Frontal cortex (tissue), 4 donors: ENCODE data around the gene PINLYP. TPM values are rescaled to one million over a fixed set of nuclear protein-coding genes. Genes with fewer than 3 reads are reported as not detected.
"Not testable (repeated sequence)": the region's sequence is repeated elsewhere in the genome, so short reads cannot be mapped to it uniquely, and the experiment has no call there.

Experiments
- DNase-seq, 2 donors: peaks; one replicate each; pipeline ENCODE4 v3.0.0; 2012; ENCODE audit warnings: low spot score in 2 of 2
- FAIRE-seq: peaks from 2 replicates; lab custom pipeline; 2012; peaks lifted over from hg19 to GRCh38; lab: Jason Lieb, UNC
- total RNA-seq: library from RNA; depleted of rRNA; stranded (reverse); fragments of >200 nt; gene quantifications from one replicate; pipeline ENCODE4 v1.2.3, GENCODE V29; 2014
- donor health status: control.
- donor health status: control.
- donor health status: control.

Gene PINLYP
- total RNA-seq, 1 donor from 2014 or later, result 6.9 TPM

- no peak for FAIRE-seq
- DNase-seq, result no peak
Observed at GRCh38 chr19:43598445-43599240, 23.0 kb downstream of the PINLYP start.

DNA sequence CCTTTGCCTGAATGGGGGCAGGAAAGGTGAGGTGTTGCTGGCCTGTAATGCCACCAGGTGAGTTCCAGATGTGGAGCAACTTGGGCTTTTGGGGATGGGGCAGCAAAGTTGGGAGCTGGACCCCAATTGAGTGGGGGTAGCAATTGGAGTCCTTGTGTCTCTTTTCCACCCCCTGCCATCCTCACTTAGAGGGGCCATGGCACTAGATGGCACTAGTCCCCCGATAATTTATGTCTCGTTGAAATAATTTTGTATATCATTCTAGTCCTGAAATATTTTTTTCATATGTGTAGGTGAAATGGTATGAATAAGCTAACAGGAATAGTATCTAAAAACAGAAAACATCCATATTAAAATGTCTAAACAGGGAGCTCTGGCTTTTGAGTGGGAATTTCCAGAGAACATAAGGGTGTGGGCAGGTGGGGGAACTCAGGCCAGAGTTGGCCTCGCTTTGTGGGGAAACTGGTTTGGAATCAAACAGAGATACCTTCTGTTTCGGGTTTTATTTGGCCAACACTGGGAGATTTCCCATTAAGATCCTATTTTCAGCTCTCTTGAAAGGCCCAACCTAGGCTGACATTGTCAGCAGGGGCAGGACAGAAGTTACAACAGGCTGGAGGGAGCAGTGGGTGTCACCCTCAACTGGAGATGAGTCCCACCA, 24.2 kb downstream of the PINLYP start:
- FAIRE-seq, result no peak

GRCh38 chr19:43600326-43600725, 24.7 kb downstream of the PINLYP start:
- not testable (repeated sequence) for DNase-seq, FAIRE-seq

More for the DNA sequence above, 24.2 kb downstream of the PINLYP start:
- no peak for DNase-seq

DNA sequence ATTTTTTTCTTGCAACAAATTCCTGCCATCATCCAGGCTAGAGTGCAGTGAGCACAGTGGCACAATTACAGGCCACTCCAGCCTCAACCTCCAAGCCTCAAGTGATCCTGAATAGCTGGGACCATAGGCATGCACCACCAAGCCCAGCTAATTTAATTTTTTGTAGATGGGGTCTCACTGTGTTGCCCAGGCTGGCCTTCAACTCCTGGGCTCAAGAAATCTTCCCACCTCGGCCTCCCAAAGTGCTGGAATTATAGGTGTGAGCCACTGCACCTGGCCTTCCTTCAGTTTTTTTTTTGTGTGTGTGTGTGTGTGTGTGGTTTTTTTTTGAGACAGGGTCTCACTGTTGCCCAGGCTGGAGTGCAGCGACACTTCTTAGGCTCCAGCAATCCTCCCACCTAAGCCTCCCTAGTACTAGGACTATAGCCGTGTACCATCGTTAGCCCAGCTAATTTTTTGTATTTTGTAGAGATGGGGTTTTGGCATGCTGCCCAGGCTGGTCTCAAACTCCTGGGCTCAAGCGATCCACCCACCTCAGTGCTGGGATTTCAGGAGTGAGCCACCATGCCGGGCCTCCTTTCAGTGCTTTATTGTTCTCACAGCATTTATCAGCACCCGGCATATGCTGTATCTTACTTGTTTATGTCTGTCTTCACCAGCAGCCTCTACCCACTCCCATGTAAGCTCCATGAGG, 30.4 kb downstream of the PINLYP start:
- no peak for FAIRE-seq
- no peak for DNase-seq

GRCh38 chr19:43606569-43607229, 31.1 kb downstream of the PINLYP start:
- DNase-seq (no peak), FAIRE-seq (no peak)

- FAIRE-seq (no peak), DNase-seq (no peak)
Observed at GRCh38 chr19:43607238-43608205, 31.9 kb downstream of the PINLYP start.

DNA sequence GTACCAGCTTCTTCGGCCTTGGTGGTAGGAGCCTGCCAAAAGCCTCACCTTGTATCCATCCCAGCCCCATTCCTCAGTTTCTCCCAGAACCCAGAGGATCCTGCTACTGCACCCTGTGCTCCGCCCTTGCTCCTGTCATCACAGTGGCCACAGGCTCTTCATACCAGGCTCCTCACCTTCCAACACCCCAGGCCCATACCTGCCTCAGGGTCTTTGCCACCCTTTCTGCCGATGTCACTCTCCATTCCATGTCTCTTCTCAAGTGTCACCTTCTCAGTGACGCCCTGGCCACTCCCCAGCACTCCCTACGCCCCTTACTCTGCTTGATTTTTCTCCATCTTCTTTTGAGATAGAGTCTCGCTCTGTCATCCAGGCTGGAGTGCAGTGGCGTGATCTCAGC, 34.3 kb downstream of the PINLYP start:
- FAIRE-seq (no peak), DNase-seq (no peak)

DNA sequence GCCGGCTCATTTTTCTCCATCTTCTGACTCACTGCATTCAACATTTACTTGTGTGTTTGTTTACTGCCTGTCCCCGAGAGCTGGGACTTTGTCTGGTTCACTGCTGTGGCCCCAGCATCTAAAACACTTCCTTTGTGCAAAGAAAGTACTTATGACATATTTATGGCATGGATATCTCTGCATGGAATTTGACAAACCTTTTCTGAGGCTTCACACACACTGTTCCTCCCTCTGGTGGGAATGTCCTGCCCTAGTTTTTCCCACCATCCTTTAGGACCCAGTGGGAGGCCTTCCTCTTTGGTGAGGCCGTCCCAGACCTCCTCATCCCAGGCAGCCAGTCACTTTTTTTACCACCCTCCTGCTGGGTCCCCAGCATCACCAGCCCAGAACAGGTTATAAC, 34.9 kb downstream of the PINLYP start:
- DNase-seq, result no peak
- FAIRE-seq, result no peak

- FAIRE-seq, result no peak
- DNase-seq, result no peak
Observed at GRCh38 chr19:43611788-43612187, 36.2 kb downstream of the PINLYP start, which contains the start of gene SRRM5. Gene SRRM5, plus strand, starts transcription at chr19:43612088. Its CDS starts 34 bp downstream, at chr19:43612122.

- DNase-seq (no peak), FAIRE-seq (no peak)
Observed at GRCh38 chr19:43612374-43612773, 36.8 kb downstream of the PINLYP start.

DNA sequence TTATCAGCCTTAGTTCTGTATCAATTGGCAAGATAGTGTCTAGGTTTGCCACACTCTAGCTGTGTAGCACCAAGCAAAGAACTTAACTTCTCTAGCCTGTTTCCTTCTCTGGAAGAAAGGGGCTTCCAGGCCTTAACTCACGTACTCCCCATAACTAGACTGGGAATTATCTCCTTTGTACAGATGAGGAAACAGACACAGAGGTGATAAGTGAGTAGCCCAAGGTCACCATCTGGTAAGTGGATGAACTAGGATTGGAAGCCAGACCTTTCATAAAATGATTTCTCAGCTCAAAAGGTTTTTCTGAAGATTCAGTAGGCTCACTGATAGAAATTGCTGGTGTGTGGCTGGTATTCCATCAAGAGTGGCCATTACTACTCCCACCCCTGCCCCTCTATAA, 40.7 kb downstream of the PINLYP start:
- FAIRE-seq (no peak), DNase-seq (no peak)

DNA sequence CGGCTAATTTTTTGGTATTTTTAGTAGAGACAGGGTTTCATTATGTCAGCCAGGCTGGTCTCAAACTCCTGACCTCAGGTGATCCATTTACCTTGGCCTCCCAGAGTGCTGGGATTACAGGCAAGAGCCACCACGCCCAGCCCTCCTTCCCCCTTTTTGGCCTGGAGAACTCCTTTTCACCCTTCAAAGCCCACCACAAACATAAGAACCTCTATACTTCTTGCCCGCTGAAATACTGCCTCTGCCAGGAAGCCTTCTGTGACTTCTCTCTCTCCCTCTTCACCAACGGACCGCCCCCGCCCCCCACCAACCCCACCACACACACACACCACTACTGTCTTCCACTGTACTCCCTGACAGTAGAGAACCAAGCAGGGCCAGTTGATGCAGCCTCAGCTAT, 41.4 kb downstream of the PINLYP start:
- DNase-seq (no peak), FAIRE-seq (no peak)

GRCh38 chr19:43618921-43619261, 43.3 kb downstream of the PINLYP start:
- FAIRE-seq, result no peak
- peak in 1 of 2 donors; percentile 55 for DNase-seq

DNA sequence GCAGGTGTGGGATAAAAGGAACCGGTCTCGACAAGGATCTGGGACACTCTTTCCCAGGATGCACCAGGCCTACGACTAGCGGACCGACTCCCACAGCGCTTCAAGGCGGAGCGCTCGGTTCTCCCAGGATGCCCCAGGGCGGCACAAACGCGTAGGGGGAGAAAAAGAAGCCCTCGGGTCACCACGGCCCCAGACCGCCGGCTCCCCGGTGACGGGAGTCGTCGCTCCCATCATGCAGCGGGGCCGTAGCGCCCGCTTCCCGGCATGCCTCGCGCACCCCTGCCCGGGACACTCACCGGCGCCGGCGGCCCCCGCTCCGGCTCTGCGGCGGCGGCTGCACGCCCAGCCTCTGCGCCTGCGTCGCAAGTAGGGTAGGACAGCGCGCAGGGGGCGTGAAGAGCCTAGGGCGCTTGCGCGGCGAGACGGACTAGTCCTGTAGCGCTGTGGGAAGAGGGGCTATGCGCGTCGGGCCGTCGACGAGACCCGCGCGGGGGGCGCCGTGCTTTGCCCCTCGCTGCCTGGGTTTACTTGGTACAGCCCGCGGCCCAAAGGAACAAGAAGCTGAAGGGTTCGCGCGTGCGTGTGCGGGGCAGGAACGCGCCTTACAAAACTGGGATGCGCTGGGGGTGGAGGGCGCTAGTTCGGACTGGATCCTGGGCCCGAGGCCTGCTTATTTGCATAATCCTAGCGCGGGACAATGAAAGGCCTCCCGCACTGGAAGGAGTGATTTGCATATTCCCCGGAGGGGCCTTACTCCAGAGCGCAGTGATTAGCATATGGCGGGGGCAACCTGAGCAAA, 43.9 kb downstream of the PINLYP start, which contains the start of gene ZNF428:
Gene ZNF428 (minus strand): TSS at position 368 of the 799 bp plus-strand sequence. CDS start 5,325 bp downstream, outside the sequence.
- no peak for FAIRE-seq
- peak; percentile 90 to 91 for DNase-seq

DNA sequence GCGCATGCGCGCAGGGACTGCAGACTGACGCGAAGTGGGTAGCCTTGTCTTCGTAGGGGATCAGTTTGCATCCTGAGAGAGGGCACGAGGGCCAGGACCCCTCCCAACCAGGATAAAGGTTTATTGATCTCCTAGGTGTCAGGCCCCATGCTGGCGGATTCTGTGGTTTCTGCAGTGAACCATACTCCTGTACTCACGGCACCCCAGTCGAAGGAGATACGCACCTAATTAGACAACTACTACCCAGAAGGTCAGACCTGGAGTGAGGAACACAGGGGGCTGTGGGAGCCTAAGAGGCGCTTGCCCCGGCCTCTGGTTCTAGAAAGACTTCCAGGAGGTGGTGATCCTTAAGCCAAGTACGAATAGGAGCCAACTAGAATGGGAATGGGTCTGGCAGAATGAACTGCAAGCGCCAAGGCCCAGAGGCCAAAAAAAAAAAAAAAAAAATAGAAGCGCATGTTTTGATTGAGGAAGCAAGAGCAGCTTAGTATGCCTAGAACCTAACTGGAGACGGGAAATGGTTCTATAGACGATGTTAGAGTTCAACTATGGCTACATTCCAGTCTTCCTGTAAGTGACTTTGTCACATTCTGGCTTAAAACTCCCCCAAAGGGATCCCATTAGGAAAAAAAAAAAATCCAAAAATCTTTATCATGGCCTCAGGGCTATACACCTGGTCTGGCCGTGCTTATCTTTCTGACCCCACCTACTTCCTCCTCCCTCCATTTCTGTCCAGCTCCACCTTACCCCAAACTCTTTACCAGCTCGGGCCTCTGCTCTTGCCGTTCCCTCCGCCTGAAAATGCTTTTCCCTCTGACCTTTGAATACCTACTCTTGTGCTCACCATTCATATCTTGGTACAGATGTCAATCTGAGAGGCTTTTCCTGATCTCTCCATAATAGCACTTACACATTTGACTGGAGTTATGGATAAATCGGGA, 44.7 kb downstream of the PINLYP start:
- DNase-seq (no peak), FAIRE-seq (no peak)

DNA sequence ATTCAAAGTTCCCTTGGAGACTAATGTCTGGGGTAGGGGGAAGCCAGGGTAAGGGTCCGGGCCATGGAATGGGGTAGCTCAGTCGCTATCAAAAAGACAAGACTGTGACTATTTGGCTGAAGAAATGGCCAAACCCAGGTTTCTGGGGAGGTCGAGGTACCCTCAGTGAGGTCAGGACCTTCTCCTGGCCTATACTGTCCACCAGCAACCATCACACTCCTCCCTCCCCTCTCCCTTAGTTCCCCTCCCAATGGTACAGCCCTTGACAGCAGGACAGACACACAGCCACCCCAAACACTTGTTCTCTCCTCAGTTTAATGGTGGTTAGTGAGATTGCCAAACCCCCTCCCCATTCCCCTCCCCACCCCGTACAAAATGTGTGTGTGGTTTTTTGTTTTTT, 46.5 kb downstream of the PINLYP start:
- FAIRE-seq (no peak), DNase-seq (no peak)

DNA sequence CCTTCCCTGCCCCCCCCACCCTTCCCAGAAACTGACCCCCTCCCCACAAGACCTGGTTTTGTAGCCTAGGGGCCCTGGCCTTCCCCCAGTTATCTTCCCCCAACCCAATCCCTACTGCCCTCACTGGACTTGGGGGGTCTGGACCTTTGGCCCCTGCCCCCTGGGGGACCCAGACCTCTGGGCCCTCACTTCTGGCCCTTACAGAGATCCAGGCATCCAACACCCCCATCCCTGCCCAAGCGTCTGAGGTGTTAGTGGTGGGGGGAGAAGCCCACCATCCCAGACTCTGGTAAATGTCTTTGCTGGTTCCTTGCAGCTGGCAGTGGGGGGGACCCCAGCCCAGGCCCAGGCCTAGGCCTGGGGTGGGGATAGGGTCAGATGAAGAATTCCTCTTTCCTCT, 47.4 kb downstream of the PINLYP start:
- no peak for DNase-seq
- no peak for FAIRE-seq
